Activated effector memory CD4-positive, alpha-beta T cell treated with Interleukin-2 at 50 U/mL for 16 hours (primary cell): Measurements from ENCODE around the gene DCAF10.
A peak's percentile ranks its signal among the peaks of the same experiment; 100 is the strongest.
"Not testable (repeated sequence)": the region's sequence is repeated elsewhere in the genome, so short reads cannot be mapped to it uniquely, and the experiment has no call there.

Source experiments
- DNase-seq: peaks from one replicate; pipeline ENCODE4 v3.0.0-alpha.2; 2020

DCAF10 gene

GRCh38 chr9:37909836-37910235, 109.2 kb downstream of the DCAF10 start:
- DNase-seq: not testable (repeated sequence)

GRCh38 chr9:37910271-37910670, 109.7 kb downstream of the DCAF10 start:
- DNase-seq: no peak

- no peak for DNase-seq
Observed at GRCh38 chr9:37911271-37911681, 110.7 kb downstream of the DCAF10 start.

GRCh38 chr9:37913480-37914153, 113.0 kb downstream of the DCAF10 start:
- peak; percentile 64 for DNase-seq

GRCh38 chr9:37914154-37914551, 113.6 kb downstream of the DCAF10 start:
- DNase-seq: no peak

GRCh38 chr9:37914701-37915358, 114.2 kb downstream of the DCAF10 start:
- no peak for DNase-seq

- DNase-seq: no peak
Observed at GRCh38 chr9:37915911-37916470, 115.4 kb downstream of the DCAF10 start.

GRCh38 chr9:37916471-37917312, 116.1 kb downstream of the DCAF10 start:
- no peak for DNase-seq
